ENCODE results near the gene ANXA2R.

ANXA2R gene

DNA sequence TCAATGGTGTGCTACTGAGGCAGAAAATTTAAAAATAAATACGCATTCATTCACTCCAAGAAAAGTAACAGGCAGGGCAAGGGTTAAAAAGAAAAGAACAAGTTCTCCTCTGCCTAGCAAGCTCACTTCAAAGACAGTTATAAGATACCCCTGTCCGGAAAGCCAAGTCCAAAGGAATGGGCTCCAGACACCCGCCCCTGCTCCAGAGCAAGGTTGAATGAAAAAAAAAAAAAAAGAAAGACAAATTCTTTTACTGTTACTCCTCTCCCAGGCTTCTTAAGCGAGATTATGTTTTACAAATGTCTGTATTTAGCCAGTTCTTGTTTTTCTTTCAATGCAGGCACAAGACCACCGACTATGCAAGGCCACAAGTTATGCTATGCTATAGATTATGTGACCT is 9.1 kb upstream of the ANXA2R start:
- CTCF ChIA-PET: interaction anchor here (0.8 to 1.7 kb wide), 2 partner anchors 16 to 140 kb away, joined by 3 to 4 read pairs; no protein-coding TSS in a partner anchor
- H3K4me3 ChIP-seq (ENCODE audit: low read depth, low read length): no peak overlapping the region
- H3K9me3 ChIP-seq (ENCODE audit: control insufficient read depth, insufficient read depth, low read depth, low read length): no peaks in the 10 kb centered on the region
- TF ChIP-seq, protein P1, sequence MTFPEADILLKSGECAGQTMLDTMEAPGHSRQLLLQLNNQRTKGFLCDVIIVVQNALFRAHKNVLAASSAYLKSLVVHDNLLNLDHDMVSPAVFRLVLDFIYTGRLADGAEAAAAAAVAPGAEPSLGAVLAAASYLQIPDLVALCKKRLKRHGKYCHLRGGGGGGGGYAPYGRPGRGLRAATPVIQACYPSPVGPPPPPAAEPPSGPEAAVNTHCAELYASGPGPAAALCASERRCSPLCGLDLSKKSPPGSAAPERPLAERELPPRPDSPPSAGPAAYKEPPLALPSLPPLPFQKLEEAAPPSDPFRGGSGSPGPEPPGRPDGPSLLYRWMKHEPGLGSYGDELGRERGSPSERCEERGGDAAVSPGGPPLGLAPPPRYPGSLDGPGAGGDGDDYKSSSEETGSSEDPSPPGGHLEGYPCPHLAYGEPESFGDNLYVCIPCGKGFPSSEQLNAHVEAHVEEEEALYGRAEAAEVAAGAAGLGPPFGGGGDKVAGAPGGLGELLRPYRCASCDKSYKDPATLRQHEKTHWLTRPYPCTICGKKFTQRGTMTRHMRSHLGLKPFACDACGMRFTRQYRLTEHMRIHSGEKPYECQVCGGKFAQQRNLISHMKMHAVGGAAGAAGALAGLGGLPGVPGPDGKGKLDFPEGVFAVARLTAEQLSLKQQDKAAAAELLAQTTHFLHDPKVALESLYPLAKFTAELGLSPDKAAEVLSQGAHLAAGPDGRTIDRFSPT (tag by site-specific recombination; IDR thresholded peaks at IDR 0.05): no peak
- TF ChIP-seq, protein P2, sequence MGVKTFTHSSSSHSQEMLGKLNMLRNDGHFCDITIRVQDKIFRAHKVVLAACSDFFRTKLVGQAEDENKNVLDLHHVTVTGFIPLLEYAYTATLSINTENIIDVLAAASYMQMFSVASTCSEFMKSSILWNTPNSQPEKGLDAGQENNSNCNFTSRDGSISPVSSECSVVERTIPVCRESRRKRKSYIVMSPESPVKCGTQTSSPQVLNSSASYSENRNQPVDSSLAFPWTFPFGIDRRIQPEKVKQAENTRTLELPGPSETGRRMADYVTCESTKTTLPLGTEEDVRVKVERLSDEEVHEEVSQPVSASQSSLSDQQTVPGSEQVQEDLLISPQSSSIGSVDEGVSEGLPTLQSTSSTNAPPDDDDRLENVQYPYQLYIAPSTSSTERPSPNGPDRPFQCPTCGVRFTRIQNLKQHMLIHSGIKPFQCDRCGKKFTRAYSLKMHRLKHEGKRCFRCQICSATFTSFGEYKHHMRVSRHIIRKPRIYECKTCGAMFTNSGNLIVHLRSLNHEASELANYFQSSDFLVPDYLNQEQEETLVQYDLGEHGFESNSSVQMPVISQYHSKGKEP (tag by site-specific recombination; IDR thresholded peaks at IDR 0.05): no peak
- TF ChIP-seq ZFP3 (tag by site-specific recombination; IDR thresholded peaks at IDR 0.05; ENCODE audit: low read depth) (no peak), ZNF791 (tag by site-specific recombination; IDR thresholded peaks at IDR 0.05) (no peak), YY1 (tag by site-specific recombination; IDR thresholded peaks at IDR 0.05) (no peak), TCF7L2 (IDR thresholded peaks at IDR 0.05; ENCODE audit: borderline replicate concordance, low read depth, low read length) (no peak)
- TF ChIP-seq, protein P3, sequence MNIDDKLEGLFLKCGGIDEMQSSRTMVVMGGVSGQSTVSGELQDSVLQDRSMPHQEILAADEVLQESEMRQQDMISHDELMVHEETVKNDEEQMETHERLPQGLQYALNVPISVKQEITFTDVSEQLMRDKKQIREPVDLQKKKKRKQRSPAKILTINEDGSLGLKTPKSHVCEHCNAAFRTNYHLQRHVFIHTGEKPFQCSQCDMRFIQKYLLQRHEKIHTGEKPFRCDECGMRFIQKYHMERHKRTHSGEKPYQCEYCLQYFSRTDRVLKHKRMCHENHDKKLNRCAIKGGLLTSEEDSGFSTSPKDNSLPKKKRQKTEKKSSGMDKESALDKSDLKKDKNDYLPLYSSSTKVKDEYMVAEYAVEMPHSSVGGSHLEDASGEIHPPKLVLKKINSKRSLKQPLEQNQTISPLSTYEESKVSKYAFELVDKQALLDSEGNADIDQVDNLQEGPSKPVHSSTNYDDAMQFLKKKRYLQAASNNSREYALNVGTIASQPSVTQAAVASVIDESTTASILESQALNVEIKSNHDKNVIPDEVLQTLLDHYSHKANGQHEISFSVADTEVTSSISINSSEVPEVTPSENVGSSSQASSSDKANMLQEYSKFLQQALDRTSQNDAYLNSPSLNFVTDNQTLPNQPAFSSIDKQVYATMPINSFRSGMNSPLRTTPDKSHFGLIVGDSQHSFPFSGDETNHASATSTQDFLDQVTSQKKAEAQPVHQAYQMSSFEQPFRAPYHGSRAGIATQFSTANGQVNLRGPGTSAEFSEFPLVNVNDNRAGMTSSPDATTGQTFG (tag by site-specific recombination; IDR thresholded peaks at IDR 0.05; ENCODE audit: borderline replicate concordance): no peak
- TF ChIP-seq, protein P4, sequence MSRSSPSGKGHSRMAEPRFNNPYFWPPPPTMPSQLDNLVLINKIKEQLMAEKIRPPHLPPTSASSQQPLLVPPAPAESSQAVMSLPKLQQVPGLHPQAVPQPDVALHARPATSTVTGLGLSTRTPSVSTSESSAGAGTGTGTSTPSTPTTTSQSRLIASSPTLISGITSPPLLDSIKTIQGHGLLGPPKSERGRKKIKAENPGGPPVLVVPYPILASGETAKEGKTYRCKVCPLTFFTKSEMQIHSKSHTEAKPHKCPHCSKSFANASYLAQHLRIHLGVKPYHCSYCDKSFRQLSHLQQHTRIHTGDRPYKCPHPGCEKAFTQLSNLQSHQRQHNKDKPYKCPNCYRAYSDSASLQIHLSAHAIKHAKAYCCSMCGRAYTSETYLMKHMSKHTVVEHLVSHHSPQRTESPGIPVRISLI (tag by site-specific recombination; IDR thresholded peaks at IDR 0.05): no peak
- H3K27ac ChIP-seq (ENCODE audit: extremely low read depth, low read depth, low read length): no peak overlapping the region
- H3K4me1 ChIP-seq (ENCODE audit: control insufficient read depth, insufficient read depth, low read length): no peaks in the 10 kb centered on the region; the same call in 1 of the 2 replicates
- POLR2A ChIA-PET: no interaction called here
- H3K36me3 ChIP-seq (ENCODE audit: control insufficient read depth in 2 of 2, insufficient read depth in 1 of 2, low read length in 2 of 2): no peaks in the 10 kb centered on the region

DNA sequence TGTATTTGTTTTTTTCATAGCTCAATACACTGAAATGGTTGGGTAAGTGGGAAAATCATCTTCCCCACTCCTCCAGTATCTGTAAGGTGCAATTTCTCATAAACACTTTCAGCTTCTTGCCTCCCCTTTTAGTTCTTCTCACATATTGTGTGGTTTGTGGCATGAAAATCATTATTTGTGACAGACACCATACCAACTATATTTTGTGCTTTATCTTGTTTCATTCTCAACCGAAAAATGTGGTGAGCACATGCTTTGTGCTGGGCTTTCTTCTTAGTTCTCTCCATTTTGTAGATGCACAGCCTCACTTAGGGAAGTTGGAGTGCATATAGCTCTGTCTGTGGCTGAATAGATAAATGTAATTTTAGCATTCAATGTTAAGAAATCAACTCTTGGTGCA is 6.4 kb upstream of the ANXA2R start:
- ChIA-PET POLR2A (interaction anchor here (0.7 to 1.8 kb wide), 2 partner anchors 15 to 18 kb away, joined by 3 to 4 read pairs; no protein-coding TSS in a partner anchor), CTCF (interaction anchor here (0.6 to 2.2 kb wide), 9 partner anchors 19 to 1214 kb away, joined by 3 to 8 read pairs (median 4); no protein-coding TSS in a partner anchor)
- Histone ChIP-seq H3K9me3 (ENCODE audit: control insufficient read depth, insufficient read depth, low read depth, low read length) (no peaks in the 10 kb centered on the region), H3K27ac (ENCODE audit: extremely low read depth, low read depth, low read length) (no peak overlapping the region), H3K36me3 (ENCODE audit: control insufficient read depth in 2 of 2, insufficient read depth in 1 of 2, low read length in 2 of 2) (no peaks in the 10 kb centered on the region), H3K4me3 (ENCODE audit: low read depth, low read length) (no peak overlapping the region), H3K4me1 (ENCODE audit: control insufficient read depth, insufficient read depth, low read length) (no peaks in the 10 kb centered on the region; the same call in 1 of the 2 replicates)
- TF ChIP-seq ZNF530 (tag by site-specific recombination; IDR thresholded peaks at IDR 0.05; ENCODE audit: low read depth) (no peak), ZNF558 (tag by site-specific recombination; IDR thresholded peaks at IDR 0.05) (no peak), ZBTB21 (tag by site-specific recombination; IDR thresholded peaks at IDR 0.05) (no peak), ZBTB8A (tag by site-specific recombination; IDR thresholded peaks at IDR 0.05) (no peak), ZNF48 (tag by site-specific recombination; IDR thresholded peaks at IDR 0.05) (no peak), HOXC10 (CRISPR knock-in tag; IDR thresholded peaks at IDR 0.05) (no peak), ZNF624 (tag by site-specific recombination; IDR thresholded peaks at IDR 0.05) (no peak), ZNF112 (tag by site-specific recombination; IDR thresholded peaks at IDR 0.05) (no peak)

Data from HEK293 (cell line).